ENCODE results near the gene MSL3B.

The MSL3B gene

GRCh38 chr2:233852056-233852455 lies 16.1 kb downstream of the MSL3B start:
- H3K27me3 ChIP-seq: no peaks in the 10 kb centered on the region
- no peak for TF ChIP-seq CTCF (IDR thresholded peaks at IDR 0.05 in 4 of 5, conservative IDR thresholded peaks at IDR 0.05 in 1 of 5)
- TF ChIP-seq POLR2A (IDR thresholded peaks at IDR 0.05): no peak
- ATAC-seq (no peak), DNase-seq (no peak)
- H3K27ac ChIP-seq: no peak overlapping the region
- H3K36me3 ChIP-seq: no peaks in the 10 kb centered on the region
- in situ Hi-C loops (cut with MboI; ENCODE audit: low sequenced_read_pairs in 4 of 4): no loop called here
- H3K4me3 ChIP-seq: no peak overlapping the region
- peaks cover 9 to 10% of the 10 kb centered on the region in 2 donors for H3K4me1 ChIP-seq
- intact Hi-C loops (cut with DNase I; ENCODE audit: low total_unique reads): no loop called here
- no peaks in the 10 kb centered on the region for H3K9me3 ChIP-seq

- in situ Hi-C loops (cut with MboI; ENCODE audit: low sequenced_read_pairs in 4 of 4): no loop called here
- Histone ChIP-seq H3K4me3 (no peak overlapping the region), H3K4me1 (peaks cover 9 to 10% of the 10 kb centered on the region in 2 donors), H3K9me3 (no peaks in the 10 kb centered on the region), H3K36me3 (no peaks in the 10 kb centered on the region), H3K27ac (no peak overlapping the region), H3K27me3 (no peaks in the 10 kb centered on the region)
- intact Hi-C loops (cut with DNase I; ENCODE audit: low total_unique reads): no loop called here
- no peak for ATAC-seq
- TF ChIP-seq POLR2A (IDR thresholded peaks at IDR 0.05): no peak
- TF ChIP-seq CTCF (IDR thresholded peaks at IDR 0.05 in 4 of 5, conservative IDR thresholded peaks at IDR 0.05 in 1 of 5): no peak
- DNase-seq: no peak
Measured at GRCh38 chr2:233851169-233851568, 17.0 kb downstream of the MSL3B start.

- DNase-seq (no peak), ATAC-seq (no peak)
- intact Hi-C loops (cut with DNase I; ENCODE audit: low total_unique reads): no loop called here
- H3K27me3 ChIP-seq: no peaks in the 10 kb centered on the region
- in situ Hi-C loops (cut with MboI; ENCODE audit: low sequenced_read_pairs in 4 of 4): no loop called here
- H3K4me3 ChIP-seq: no peak overlapping the region
- H3K36me3 ChIP-seq: no peaks in the 10 kb centered on the region
- H3K27ac ChIP-seq: no peak overlapping the region
- peaks cover 9 to 10% of the 10 kb centered on the region in 2 donors for H3K4me1 ChIP-seq
- H3K9me3 ChIP-seq: no peaks in the 10 kb centered on the region
- no peak for TF ChIP-seq CTCF (IDR thresholded peaks at IDR 0.05 in 4 of 5, conservative IDR thresholded peaks at IDR 0.05 in 1 of 5)
- TF ChIP-seq POLR2A (IDR thresholded peaks at IDR 0.05): no peak
Measured at GRCh38 chr2:233850745-233851144, 17.4 kb downstream of the MSL3B start.

- Histone ChIP-seq H3K36me3 (no peaks in the 10 kb centered on the region), H3K4me1 (peaks cover 6 to 10% of the 10 kb centered on the region in 2 donors), H3K4me3 (no peak overlapping the region), H3K9me3 (no peaks in the 10 kb centered on the region), H3K27ac (no peak overlapping the region), H3K27me3 (no peaks in the 10 kb centered on the region)
- DNase-seq (no peak), ATAC-seq (no peak)
- in situ Hi-C loops (cut with MboI; ENCODE audit: low sequenced_read_pairs in 4 of 4): no loop called here
- intact Hi-C loops (cut with DNase I; ENCODE audit: low total_unique reads): no loop called here
- TF ChIP-seq CTCF (IDR thresholded peaks at IDR 0.05 in 4 of 5, conservative IDR thresholded peaks at IDR 0.05 in 1 of 5) (no peak), POLR2A (IDR thresholded peaks at IDR 0.05) (no peak)
Measured at GRCh38 chr2:233849607-233850271, 18.4 kb downstream of the MSL3B start.

GRCh38 chr2:233848276-233848675 lies 19.9 kb downstream of the MSL3B start:
- in situ Hi-C loops (cut with MboI; ENCODE audit: low sequenced_read_pairs in 4 of 4) (no loop called here), intact Hi-C loops (cut with DNase I; ENCODE audit: low total_unique reads) (no loop called here)
- no peaks in the 10 kb centered on the region for H3K36me3 ChIP-seq
- H3K27me3 ChIP-seq: no peaks in the 10 kb centered on the region
- H3K27ac ChIP-seq: no peak overlapping the region
- no peak for DNase-seq
- ATAC-seq: no peak
- TF ChIP-seq CTCF (IDR thresholded peaks at IDR 0.05 in 4 of 5, conservative IDR thresholded peaks at IDR 0.05 in 1 of 5) (no peak), POLR2A (IDR thresholded peaks at IDR 0.05) (no peak)
- H3K4me3 ChIP-seq: no peak overlapping the region
- peaks cover 0 to under 1% of the 10 kb centered on the region in 2 donors for H3K4me1 ChIP-seq
- no peaks in the 10 kb centered on the region for H3K9me3 ChIP-seq
